GM19035 (cell line): ENCODE measurements around the gene NAA15.
"Not testable (repeated sequence)": the region's sequence is repeated elsewhere in the genome, so short reads cannot be mapped to it uniquely, and the experiment has no call there.

ENCODE experiments used
- ATAC-seq: cut with Tn5 transposase; IDR thresholded peaks from one replicate; pipeline ENCODE4 v1.9.1; 2021; ENCODE audit not compliant: unreplicated experiment

NAA15 gene

GRCh38 chr4:139295942-139296299 lies 5.4 kb upstream of the NAA15 start:
- ATAC-seq, result no peak

GRCh38 chr4:139297001-139297410 lies 4.3 kb upstream of the NAA15 start:
- ATAC-seq, result no peak

GRCh38 chr4:139299536-139299935 lies 1.8 kb upstream of the NAA15 start:
- ATAC-seq, result no peak

- ATAC-seq, result peak; percentile 7
These were observed 733 bp upstream of the NAA15 start for GRCh38 chr4:139300431-139301112.

- peak; percentile 38 for ATAC-seq
These were observed 711 bp downstream of the NAA15 start, which contains the start of gene NDUFC1 for GRCh38 chr4:139301821-139302611. Gene NDUFC1, minus strand, starts transcription at chr4:139302477. Its CDS starts 6,679 bp downstream, at chr4:139295798.

- ATAC-seq, result no peak
These were observed 3.6 kb downstream of the NAA15 start for GRCh38 chr4:139304920-139305319.

GRCh38 chr4:139311909-139312308 lies 10.6 kb downstream of the NAA15 start:
- no peak for ATAC-seq

- ATAC-seq, result no peak
These were observed 11.4 kb downstream of the NAA15 start for GRCh38 chr4:139312552-139313332.

GRCh38 chr4:139313414-139313813 lies 12.1 kb downstream of the NAA15 start:
- not testable (repeated sequence) for ATAC-seq

GRCh38 chr4:139314047-139314800 lies 12.9 kb downstream of the NAA15 start:
- no peak for ATAC-seq

- ATAC-seq, result peak; percentile 72
These were observed 13.9 kb downstream of the NAA15 start for GRCh38 chr4:139315221-139315675.

GRCh38 chr4:139316733-139317132 lies 15.4 kb downstream of the NAA15 start:
- no peak for ATAC-seq

- no peak for ATAC-seq
These were observed 16.3 kb downstream of the NAA15 start for GRCh38 chr4:139317635-139318034.

- ATAC-seq, result no peak
These were observed 18.3 kb downstream of the NAA15 start for GRCh38 chr4:139319571-139319970.

- not testable (repeated sequence) for ATAC-seq
These were observed 20.8 kb downstream of the NAA15 start for GRCh38 chr4:139322070-139322469.

GRCh38 chr4:139322541-139322940 lies 21.2 kb downstream of the NAA15 start:
- ATAC-seq, result not testable (repeated sequence)

GRCh38 chr4:139324620-139325019 lies 23.3 kb downstream of the NAA15 start:
- ATAC-seq, result no peak

GRCh38 chr4:139329665-139330200 lies 28.4 kb downstream of the NAA15 start:
- no peak for ATAC-seq

GRCh38 chr4:139330283-139330682 lies 29.0 kb downstream of the NAA15 start:
- no peak for ATAC-seq

GRCh38 chr4:139331185-139331584 lies 29.9 kb downstream of the NAA15 start:
- no peak for ATAC-seq
